Prostate gland (tissue), 2 donors: ENCODE data around the gene BCL2L14. TPM values are rescaled to one million over a fixed set of nuclear protein-coding genes. Genes with fewer than 3 reads are reported as not detected.

Source experiments
- DNase-seq: peaks from one replicate; pipeline ENCODE4 v3.0.0-alpha.2; 2019; ENCODE audit warnings: low spot score
- H3K27ac ChIP-seq, 2 donors: fragments of 200-600 bp; sonication (generic); 2 replicates each; pipeline ENCODE4 v1.5.1; 2017 to 2019
- H3K27me3 ChIP-seq: fragments of 200-600 bp; sonication (generic); replicated peaks from 2 replicates; pipeline ENCODE4 v1.5.1; 2019; ENCODE audit not compliant: insufficient read depth
- H3K36me3 ChIP-seq, 2 donors: fragments of 200-600 bp; sonication (generic); 1 replicate in 1 of 2; 2 replicates in 1 of 2; pipeline versions ENCODE4 v1.5.1 to v1.8.1; 2017 to 2019
- H3K4me1 ChIP-seq: fragments of 200-600 bp; sonication (generic); replicated peaks from 2 replicates; pipeline ENCODE4 v1.5.1; 2019
- H3K4me3 ChIP-seq, 2 donors: fragments of 200-600 bp; sonication (generic); 2 replicates each; pipeline ENCODE4 v1.5.1; 2017 to 2019
- H3K9me3 ChIP-seq: fragments of 200-600 bp; sonication (generic); 2 replicates; pipeline ENCODE4 v1.5.1; 2017
- CTCF ChIP-seq, 4 experiments: fragments of 200-600 bp in 2 of 4; fragments of 450-650 bp in 2 of 4; sonication (generic) in 2 of 4; IDR thresholded peaks; 1 replicate in 3 of 4; 2 replicates in 1 of 4; pipeline ENCODE4 v1.5.1; 2016 to 2019; ENCODE audit warnings: antibody characterized with exemption in 4 of 4, mild to moderate bottlenecking in 2 of 4, moderate library complexity in 2 of 4
- POLR2A ChIP-seq: fragments of 450-650 bp; IDR thresholded peaks from one replicate; pipeline ENCODE4 v1.6.1; 2016; ENCODE audit warnings: antibody characterized with exemption, mild to moderate bottlenecking
- POLR2AphosphoS5 ChIP-seq: sonication (generic); formaldehyde crosslinking; IDR thresholded peaks from one replicate; pipeline ENCODE4 v1.6.1; 2017; ENCODE audit warnings: antibody characterized with exemption
- WGBS: methylation state at CpG from one replicate; pipeline ENCODE4 v1.1.5; 2018; 5-methylcytosine and 5-hydroxymethylcytosine counted together
- intact Hi-C: fragments of 100-400 bp; cut with DNase I; formaldehyde crosslinking; loops from one replicate; pipeline ENCODE4 v1.14.2; 2022
- total RNA-seq, 2 donors: library from RNA; depleted of rRNA; stranded (reverse); fragments of >200 nt; gene quantifications; one replicate each; pipeline ENCODE4 v1.1.0, GENCODE V29; 2016

The BCL2L14 gene
- total RNA-seq, 2 donors from 2014 or later = 6.0 to 14.0 TPM

- Histone ChIP-seq H3K27ac (peak overlapping the region in 1 of 2 donors; percentile 49), H3K4me3 (no peak overlapping the region), H3K4me1 (no peaks in the 10 kb centered on the region), H3K36me3 (no peaks in the 10 kb centered on the region), H3K27me3 (no peaks in the 10 kb centered on the region), H3K9me3 (no peaks in the 10 kb centered on the region)
- 73% methylated on average over 3 of the region's 3 CpGs for WGBS
- DNase-seq = no peak
- intact Hi-C loops = loop anchor here (2.0 kb wide), 1 partner anchor 245 kb away; no protein-coding TSS in a partner anchor
- TF ChIP-seq CTCF (IDR thresholded peaks at IDR 0.05) = peak in 2 of 4 experiments; percentile 32 to 43
- no peak for TF ChIP-seq POLR2AphosphoS5
- TF ChIP-seq POLR2A = no peak
Measured at GRCh38 chr12:12081836-12082497, 11.2 kb downstream of the BCL2L14 start.

DNA sequence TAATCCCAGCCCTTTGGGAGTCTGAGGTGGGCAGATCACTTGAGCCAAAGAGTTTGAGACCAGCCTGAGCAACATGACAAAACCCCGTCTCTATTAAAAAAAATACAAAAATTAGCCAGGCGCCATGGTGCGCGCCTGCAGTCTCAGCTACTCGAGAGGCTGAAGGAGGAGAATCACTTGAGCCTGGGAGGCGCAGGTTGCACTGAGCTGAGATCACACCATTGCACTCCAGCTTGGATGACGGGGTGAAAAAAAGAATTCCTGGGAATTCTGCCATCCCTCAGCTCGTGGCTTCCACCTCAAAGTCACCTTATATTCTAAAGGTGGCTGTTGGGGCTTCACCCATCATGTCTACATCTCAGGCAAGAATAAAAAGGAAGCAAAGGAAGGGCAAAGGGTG is 12.9 kb downstream of the BCL2L14 start:
- 78% methylated on average over 8 of the region's 8 CpGs for WGBS
- intact Hi-C loops = loop anchor here (2.0 kb wide), 1 partner anchor 243 kb away; no protein-coding TSS in a partner anchor

DNA sequence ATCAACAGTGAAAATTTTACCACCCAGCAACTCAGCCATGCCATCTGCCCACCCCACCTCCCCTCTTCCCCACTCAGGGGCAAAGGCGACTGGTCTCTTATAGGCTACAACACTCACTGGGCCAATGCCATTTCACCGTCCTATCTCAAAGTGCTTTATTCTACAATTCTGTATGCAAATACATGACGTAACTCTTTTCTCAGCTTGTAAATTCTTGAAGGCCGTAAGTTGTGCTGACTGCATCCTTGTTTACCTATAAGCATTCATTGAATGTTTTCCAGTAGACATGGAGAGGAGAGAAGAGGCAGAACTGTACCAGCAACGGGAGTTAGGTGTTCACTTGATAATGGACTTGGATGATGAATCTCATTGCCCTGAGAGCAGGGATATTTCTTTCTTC is 15.6 kb downstream of the BCL2L14 start:
- no peak for DNase-seq
- no peak for TF ChIP-seq POLR2A
- no peak for TF ChIP-seq CTCF (IDR thresholded peaks at IDR 0.05)
- TF ChIP-seq POLR2AphosphoS5 = no peak
- H3K27me3 ChIP-seq = no peaks in the 10 kb centered on the region
- no peaks in the 10 kb centered on the region for H3K9me3 ChIP-seq
- no peak overlapping the region for H3K27ac ChIP-seq
- no peak overlapping the region for H3K4me3 ChIP-seq
- H3K4me1 ChIP-seq = no peaks in the 10 kb centered on the region
- intact Hi-C loops = no loop called here
- no peaks in the 10 kb centered on the region for H3K36me3 ChIP-seq
- WGBS = 55% methylated on average over 5 of the region's 5 CpGs

More for the DNA sequence above, 12.9 kb downstream of the BCL2L14 start:
- no peaks in the 10 kb centered on the region for H3K27me3 ChIP-seq
- no peaks in the 10 kb centered on the region for H3K9me3 ChIP-seq
- no peak overlapping the region for H3K27ac ChIP-seq
- no peak overlapping the region for H3K4me3 ChIP-seq
- TF ChIP-seq POLR2A (no peak), CTCF (IDR thresholded peaks at IDR 0.05) (no peak), POLR2AphosphoS5 (no peak)
- no peaks in the 10 kb centered on the region for H3K4me1 ChIP-seq
- no peaks in the 10 kb centered on the region for H3K36me3 ChIP-seq
- no peak for DNase-seq

DNA sequence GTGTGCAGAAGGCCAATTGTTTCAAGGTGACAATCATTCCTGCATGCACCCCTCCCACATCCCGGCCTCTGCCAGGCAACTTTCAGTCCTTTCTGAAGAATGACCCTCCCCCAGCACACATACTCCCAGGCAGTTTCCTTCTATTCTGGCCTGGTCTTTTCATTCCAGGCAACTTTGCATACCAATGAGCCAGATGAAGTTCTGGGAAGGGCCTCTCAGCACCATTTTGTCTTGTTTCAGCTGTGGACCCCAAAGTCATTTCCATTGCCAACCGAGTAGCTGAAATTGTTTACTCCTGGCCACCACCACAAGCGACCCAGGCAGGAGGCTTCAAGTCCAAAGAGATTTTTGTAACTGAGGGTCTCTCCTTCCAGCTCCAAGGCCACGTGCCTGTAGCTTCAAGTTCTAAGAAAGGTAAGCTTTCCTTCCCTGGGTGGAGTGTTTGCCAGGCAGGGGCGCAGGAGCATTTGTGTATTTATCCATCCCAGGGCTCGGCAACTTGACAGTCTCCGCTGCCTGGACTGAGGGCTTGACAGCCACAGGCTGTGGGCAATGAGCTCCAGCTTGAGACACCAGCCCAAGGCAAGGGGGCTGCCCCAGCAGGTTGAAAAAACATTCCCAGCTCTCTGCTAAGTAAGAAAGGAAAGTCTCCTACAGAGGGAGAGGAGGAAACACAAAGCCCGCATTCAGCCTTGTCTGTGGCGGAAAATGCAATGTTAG is 16.4 kb downstream of the BCL2L14 start:
- H3K9me3 ChIP-seq = no peaks in the 10 kb centered on the region
- DNase-seq = no peak
- H3K4me3 ChIP-seq = no peak overlapping the region
- no peak for TF ChIP-seq POLR2A
- TF ChIP-seq CTCF (IDR thresholded peaks at IDR 0.05) = no peak
- no peak for TF ChIP-seq POLR2AphosphoS5
- H3K27ac ChIP-seq = no peak overlapping the region
- no peaks in the 10 kb centered on the region for H3K4me1 ChIP-seq
- no peaks in the 10 kb centered on the region for H3K27me3 ChIP-seq
- intact Hi-C loops = no loop called here
- WGBS = 86% methylated on average over 9 of the region's 9 CpGs
- H3K36me3 ChIP-seq = no peaks in the 10 kb centered on the region

DNA sequence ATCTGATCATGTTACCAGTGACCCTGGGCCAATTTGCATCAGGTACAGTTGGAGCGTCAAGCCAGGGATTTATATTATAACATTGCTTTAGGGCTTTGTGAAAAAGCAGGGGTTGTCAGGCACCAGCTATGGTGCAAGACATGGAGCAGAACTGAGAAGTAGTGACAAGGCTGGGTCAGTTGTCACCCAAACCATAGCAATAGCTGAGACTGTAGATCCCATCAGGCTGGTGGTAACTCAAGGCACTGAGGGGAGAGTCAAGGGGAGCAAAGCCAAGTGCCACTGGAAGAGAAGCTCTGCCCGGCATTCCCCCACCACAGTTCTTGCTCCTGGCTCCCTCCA is 16.9 kb downstream of the BCL2L14 start:
- DNase-seq = no peak
- TF ChIP-seq POLR2A = no peak
- H3K36me3 ChIP-seq = no peaks in the 10 kb centered on the region
- H3K4me1 ChIP-seq = no peaks in the 10 kb centered on the region
- no peaks in the 10 kb centered on the region for H3K27me3 ChIP-seq
- H3K9me3 ChIP-seq = no peaks in the 10 kb centered on the region
- no peak overlapping the region for H3K27ac ChIP-seq
- intact Hi-C loops = no loop called here
- 81% methylated on average over 2 of the region's 2 CpGs for WGBS
- no peak overlapping the region for H3K4me3 ChIP-seq
